Measurements from ENCODE around the gene COL4A6.
"Not testable (repeated sequence)": the region's sequence is repeated elsewhere in the genome, so short reads cannot be mapped to it uniquely, and the experiment has no call there.

COL4A6 gene

DNA sequence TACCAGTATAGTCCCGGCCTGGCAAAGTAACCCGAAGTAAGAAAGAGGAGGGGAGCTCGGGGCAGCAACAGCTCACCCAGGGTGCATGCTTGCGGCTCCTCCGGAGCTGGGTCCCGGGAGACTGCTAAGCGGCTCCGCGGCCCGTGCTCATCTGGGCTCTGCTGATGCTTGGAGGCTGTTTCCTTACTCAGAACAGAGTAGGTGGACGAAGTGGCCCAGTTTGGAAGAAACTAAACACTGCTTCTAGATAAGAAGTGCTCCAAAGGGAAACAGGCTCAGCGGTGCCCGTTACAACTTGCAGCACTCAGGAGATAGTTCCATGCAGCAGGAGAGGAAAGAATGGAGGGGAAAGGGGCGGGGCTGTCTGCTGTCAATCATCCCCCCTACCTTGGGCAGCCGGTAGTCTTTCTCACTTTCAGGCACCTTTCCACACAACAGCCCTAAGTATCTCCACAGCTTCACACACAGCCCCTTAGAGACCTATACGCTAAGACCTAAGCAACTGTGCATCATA, at the start of gene COL4A6:
Gene COL4A6, minus strand, starts transcription at position 313 of the 514 bp plus-strand sequence. Its CDS starts 226 bp downstream, at position 87.
- no peak for DNase-seq

DNA sequence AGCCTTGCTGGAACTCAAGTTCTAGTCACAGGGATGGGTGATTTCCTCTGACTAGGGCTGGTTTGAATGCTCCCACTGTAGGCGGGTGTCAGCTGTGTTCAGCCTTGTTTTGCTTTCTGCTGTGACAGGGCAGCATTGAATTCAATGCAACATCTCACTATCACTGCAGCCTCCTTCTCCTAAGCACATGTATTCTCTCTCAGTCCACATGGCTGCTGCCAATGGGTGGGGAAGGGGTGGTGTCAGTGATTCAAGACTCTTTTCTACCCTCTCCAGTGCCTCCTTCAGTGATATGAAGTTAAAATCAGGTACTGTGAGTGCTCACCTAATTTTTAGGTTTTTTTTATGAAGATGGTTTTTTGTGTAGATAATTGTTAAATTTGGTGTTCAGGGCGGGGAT, 47.7 kb upstream of the COL4A6 start:
- no peak for DNase-seq

DNA sequence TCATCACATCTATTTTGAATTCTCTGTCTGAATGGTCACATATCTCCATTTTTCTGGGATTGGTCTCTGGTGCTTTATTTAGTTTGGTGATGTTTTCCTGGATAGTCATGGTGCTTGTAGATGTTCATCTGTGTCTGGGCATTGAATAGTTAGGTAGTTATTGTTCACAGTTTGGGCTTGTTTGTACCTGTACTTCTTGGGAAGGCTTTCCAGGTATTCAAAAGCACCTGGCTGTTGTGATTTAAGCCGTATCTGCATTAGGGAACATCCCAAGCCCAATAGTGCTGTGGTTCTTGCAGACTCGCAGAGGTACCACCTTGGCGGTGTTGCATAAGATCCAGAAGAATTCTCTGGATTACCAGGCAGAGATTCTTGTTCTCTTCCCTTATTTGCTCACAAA, 46.0 kb upstream of the COL4A6 start:
- DNase-seq, result no peak

DNA sequence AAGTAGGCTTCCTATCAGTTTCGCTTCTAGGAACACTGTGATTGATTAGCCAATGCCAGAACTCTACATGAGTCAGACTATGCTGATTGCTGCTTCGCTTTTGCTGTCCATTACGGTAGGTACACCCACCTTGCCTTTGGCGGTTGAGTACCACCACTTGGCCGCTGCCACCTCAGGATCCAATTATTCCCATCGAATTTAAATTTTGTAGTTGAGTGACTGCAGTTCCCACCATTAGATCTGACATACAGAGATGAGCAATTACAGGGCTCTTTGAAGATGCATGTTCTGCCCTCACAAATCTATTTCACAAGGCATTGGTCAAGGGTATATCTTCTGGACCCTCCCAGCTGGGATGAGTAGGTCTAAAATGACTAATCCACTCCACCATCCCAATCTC, 43.3 kb upstream of the COL4A6 start:
- DNase-seq, result not testable (repeated sequence)

DNA sequence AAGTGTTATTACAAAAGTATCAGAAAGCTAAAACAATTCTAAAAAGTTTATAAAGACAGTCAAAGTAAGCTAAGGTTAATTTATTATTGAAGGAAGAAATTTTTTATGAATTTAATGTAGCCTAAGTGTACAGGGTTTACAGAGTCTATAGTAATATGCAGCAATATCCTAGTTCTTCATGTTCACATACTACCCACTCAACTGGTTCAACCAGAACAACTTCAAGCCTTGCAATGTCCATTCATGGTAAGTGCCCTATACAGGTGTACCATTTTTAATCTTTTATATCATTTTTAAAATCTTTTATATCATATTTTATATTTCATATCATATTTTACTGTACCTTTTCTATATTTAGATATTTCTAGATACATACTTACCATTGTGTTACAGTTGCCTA, 35.8 kb upstream of the COL4A6 start:
- DNase-seq, result no peak

DNA sequence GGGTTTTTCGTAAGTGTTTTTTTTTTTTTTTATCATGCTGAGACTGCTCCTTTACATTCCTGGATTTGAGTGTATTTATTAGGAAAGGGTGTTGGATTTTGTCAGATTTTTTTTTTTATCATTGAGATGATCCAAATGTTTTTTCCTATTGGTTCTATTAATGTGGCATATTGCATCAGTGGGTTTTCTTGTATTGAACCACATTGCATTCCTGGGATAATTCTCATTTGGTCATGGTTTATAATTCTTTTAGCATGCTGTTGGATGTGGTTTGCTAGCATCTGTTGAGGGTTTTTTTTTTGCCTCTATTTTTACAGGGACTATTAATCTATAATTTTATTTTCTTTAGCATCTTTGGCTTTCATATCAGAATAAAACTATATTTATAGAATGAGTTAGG, 30.3 kb upstream of the COL4A6 start:
- no peak for DNase-seq

DNA sequence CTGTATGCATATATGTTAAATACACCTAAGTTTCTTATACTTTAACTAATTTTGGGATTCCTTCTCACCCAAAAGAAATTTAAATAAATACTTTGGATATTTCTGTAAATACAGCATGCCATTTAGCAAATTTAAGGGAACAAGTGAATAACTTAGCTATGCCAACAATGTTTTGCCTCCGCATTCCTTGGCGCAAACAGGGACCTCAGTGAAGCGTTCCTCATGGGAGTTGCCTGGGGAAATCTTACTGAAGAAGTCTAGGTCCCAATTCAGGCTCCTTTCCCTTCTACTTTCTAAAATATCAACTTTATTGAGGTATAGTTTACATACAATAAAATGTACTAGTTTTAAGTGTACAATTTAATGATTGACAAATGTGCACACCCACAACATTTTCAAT, 26.4 kb upstream of the COL4A6 start:
- no peak for DNase-seq

DNA sequence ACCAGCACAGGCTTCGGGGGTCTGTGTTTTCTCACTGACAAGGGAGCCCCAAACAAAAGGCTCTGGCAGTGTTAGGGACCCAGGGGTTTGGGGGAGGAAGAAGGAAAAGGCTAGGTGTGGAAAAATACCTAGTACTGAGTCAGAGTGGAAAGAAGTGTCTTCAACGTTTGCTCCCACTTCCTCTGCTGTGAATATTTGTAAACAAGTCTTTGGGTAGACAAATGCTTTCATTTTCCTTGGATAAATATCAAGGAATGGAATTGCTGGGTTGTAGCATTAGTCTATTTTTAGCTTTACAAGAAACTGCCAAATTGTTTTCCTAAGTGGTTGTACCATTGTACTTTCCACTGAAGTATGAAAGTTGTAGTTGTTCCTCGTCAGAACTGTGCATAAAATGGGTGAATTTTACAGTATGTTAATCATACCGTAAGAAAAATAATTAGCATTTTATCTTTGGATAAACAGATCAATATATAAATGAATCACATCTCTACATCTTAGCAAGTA, 18.8 kb upstream of the COL4A6 start:
- DNase-seq, result no peak

DNA sequence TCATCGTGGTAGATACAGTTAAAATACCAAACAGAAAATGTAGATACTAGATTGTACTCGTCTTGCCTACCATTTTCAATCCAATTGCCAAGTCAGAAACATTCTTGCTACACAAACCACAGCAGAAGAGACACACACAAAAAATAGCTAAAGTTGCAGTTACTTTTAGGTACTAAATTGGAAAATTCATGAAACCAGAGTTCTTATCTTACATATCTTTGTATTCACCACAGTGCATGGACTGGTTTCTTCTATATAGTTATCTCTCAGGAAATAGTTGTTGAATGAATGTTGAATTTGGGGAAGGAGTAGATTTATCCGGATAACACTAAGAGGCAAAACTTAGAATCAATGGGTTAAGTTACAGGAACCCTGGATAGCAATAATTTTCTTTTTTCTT, 15.6 kb upstream of the COL4A6 start:
- DNase-seq, result no peak

DNA sequence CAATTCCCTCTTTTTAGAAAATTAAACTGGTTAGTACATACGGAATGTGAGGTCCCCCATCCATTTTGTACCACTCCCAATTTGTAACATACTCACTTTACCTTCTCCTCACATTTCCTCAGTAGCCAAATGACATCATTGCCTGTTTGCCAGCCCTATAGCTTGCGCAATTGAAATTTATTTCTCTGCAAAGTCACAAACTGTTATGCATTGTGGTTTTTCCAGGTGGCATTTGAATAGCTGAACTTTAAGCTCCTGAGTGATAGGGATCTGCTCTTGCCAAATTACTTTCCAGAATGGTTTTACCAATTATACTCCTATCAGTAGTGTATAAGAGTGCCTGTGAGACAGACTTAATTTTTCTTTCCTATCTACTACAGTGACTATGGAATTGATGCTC, 9.1 kb upstream of the COL4A6 start:
- DNase-seq, result no peak

DNA sequence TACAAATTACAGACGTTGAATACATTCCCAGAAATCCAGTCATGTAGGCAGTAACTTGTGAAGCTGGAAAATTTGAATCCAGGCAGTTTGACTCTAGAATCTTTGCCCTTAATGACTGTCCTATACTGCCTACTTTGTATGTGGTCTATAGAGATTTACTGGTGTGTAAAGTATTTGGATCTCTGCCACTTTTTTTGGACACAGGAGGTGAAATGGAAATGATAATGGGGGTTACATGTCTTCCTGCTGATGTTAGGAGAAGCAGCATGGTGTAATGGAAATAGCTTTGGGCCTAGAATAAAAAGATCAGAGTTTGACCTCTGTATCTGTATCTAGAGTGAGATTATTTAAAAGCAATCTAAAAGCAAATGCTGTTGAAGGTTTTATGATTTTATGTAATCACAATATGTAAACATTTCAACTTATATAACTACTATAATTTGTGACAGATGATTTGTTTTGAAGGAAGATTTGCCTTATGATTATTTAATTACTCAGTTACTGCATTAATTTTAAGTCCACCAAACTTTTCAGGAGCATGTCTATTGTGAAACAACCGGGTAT, 4.8 kb upstream of the COL4A6 start:
- DNase-seq, result no peak

DNA sequence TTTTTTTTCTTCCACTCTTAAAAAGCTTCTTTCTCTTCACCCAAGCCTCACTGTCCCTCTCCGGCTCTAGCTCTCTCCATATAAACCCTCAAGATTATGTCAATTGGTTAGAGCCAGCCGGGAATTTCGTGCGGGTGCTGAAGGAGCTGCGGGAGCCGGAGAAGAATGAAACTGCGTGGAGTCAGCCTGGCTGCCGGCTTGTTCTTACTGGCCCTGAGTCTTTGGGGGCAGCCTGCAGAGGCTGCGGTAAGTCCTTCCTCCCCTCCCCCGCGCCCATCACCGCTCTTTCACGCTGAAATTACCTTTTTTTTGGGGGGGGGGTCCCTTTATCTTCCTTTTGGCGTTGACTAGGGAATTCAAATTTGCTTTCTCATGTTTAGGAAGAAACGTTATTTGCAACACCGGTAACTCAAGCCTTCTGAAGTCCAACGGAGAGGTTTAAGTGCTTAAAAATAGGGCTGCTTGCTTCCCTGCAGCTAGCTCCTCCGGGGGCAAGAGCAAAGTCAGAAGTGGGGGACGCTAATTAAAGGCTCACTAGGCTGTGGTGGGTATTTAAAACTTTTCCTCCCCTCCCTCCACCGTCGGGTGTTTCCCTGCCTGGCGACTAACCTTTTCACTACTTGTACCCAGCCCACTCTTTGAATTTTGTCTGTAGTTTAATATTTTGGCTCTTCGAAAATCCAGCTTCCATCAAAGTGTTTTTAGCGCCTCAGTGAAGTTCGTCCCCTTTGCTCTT, 1.9 kb upstream of the COL4A6 start:
- DNase-seq, result no peak

DNA sequence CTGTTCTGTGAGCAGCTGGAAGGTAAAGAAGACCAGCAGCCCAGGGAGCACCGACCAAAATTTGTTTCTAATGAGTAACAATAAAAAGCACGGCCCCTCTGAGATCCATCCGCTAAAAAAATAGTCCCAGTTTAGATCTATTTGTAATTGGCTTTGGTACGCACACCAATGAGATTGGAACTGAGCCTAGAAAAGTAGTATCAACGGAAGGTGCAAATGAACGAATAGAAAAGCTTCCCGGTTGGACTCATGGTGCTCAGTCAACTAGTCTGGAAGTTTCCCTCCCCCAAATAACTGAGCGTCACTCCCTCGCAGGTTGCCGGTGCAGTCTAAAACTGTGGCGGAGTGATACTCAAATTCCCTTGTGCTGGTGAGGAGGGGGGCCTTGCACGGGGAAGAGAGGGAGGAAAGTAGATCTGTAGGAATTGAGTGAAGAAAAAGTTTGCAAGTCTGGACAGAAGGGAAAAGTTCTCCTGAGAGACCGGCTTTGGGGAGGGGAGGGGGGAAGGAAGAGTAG, 1.3 kb upstream of the COL4A6 start, which contains the start of gene COL4A5:
Gene COL4A5, plus strand, starts transcription at position 413 of the 517 bp plus-strand sequence. CDS start 288 bp downstream, outside the sequence.
- DNase-seq, result no peak

DNA sequence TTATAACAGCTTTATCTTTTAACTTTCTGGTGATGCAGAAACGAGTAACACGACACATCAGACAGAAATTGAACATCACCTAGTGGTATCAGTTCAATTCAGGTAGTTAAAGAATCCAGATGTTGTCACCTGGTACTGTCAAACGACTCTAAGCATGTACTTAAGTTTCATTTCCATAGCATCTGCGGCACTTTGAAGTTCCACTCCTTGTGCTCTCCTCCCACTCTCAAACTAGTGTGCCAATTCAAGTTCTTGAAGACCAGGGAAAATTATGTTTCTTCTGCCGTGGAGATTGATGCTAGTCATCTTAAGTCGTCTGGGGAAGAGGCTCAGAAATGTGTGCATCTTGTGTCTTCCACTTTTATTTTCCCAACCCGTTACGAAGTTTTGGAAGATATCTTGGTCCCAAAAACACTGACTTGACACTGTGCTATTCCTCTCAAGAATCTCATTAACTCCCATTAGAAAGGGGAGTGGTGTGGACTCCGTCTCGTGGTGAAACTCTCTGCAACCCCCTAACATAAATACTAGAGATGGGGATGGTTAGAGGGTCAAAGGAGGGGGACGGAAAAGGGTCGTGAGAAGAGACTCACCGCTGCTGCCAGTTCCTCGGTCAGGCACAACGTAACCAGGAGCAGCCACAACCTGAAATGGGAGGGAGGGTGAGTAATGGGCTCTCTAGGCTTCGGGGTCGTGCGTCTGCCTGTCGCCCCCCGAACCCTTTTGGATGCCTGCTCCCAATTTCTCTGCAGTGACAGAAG, 693 bp downstream of the COL4A6 start:
- no peak for DNase-seq

DNA sequence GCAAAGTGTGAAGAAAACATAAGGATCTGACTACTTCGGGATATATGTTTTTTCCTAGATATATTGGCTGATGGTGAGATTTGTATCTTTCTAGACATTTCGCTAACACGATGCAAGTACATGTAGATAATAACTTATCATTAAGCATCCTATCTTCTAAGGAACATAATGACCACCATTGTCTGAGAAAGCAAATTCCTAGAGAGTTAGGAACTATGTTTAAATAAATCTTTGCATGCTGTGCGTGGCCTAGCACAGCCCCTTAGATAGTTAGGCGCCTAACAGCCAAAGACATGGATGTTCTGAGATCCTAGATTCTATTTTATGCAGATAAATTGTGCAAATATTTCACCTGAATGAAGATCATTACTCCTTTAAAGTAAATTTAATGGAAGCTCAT, 3.0 kb downstream of the COL4A6 start:
- no peak for DNase-seq

DNA sequence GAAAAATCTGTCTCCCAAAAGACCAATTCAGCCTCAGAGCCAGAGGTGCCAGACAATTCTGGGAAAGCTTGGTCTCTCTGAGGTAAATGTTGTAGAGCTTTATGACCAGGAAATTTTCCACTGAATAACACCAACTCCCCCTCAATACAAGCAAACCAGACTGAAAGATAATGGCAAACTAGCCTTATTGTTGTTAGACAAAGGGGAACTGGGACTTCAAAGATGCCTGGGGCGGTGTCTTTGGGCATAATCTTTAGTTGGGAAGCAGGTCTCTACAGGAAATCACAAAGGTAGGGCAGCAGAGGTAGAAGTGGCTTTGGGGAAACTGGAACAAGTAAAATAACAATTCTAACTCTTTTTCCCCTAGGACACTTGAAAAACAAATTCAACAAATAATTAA, 12.0 kb downstream of the COL4A6 start:
- DNase-seq, result no peak

DNA sequence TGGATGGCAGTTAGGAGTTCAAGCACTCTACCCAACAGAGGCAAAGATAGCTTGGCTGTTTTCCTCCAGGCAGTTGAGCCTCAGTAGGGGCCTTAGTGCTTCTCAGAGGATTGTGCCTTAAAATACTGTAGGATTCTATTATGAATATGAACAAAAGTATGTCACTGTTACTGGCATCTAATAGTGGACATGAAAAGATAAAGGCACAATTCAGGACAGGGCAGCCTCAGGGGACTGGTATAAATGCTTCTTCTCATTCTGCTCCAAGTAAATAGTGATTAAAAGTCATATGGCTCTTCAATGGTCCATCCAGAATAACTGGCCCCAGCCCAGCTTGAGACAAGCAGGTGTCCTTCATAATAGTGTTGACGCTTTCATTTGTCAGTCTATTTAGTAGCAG, 17.7 kb downstream of the COL4A6 start:
- DNase-seq, result no peak

DNA sequence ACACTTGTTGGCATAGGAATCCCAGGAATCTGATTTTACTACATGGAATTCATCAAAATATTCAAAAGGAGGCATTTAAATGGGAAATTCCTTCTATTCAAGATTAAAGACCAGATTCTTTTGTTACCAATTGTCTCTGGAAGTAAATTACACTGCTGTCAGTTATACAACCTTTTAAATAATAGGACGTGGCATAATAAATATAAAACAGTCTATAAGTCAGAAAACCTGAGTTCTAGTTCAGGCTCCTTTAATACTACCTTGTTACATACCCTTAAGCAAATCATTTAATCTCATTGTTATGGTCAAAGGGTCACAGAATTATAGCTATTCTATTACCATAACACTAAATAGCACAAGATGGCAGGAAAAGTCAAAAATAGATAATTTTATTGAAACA, 18.8 kb downstream of the COL4A6 start:
- no peak for DNase-seq

DNA sequence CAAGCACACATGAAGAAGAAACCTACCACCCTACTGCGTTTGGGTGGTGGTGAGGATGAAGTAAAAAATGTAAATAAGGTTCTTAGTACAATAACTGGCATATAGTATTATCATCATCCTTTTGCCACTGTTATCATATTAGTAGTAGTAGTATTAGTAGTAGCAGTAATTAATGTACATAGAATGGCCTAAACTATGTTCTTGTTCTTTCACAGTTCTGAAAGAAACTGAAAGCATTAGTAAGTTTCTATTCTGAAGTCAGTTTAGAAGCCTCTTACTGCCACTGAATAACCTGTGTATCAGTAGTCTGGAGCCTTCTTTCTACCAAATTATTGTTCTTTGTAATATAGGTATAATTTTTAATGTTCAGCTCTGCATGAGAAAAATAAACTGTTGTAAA, 21.0 kb downstream of the COL4A6 start:
- no peak for DNase-seq

DNA sequence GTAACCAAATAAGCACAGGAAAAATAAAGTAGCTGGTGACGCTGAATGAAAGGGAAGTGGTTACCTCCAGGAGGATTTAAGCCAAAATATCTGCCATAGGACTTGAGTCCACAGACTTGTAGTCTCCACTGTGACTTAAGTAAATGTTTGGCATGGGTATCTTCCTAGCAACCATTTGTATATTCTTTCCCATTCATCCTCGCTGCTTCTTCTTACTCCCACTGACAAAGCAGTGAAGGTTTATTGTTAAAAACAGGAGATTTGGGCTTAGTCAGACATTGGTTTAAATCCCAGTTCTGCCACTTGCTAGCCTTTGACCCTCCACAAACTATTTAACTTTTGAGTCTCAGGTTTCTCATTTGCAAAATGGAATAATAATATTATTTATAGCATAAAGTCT, 22.3 kb downstream of the COL4A6 start:
- no peak for DNase-seq

DNA sequence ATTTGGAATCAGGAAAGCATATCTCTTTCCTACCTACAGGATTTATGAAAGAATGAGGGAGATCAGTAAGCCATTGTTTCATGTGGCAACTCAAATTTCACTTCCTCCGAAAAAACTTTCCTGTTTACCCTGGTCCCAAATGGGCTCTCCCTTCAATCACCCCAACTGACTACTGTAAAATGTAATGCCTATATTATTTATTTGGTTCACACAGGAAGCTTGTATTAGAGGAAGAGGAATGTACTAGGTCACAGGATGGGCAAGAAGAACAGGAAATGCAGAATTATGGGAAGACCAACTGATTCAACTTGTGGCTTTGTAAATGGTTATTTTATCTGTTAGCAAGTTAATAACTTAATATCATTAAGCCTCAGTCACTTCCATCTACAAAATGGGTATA, 23.1 kb downstream of the COL4A6 start:
- no peak for DNase-seq

DNA sequence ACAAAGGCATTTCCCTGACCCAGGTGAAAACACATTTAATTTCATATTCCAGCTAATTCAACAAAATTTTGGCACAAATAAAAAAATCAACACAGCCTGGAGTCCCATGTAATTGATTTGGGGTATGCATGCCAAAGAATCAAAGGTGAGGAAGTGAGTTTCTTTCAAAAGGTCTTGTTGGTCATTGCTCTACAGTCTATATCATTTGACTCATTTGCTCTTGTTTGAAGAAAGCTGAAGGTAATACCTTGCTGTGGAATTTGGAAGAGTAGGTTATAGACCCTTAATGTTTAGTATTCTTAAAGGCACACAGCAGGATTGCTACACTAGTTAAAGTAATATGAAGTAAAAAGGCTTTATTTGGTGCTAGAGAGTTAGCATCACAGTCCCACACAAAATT, 25.4 kb downstream of the COL4A6 start:
- no peak for DNase-seq

DNA sequence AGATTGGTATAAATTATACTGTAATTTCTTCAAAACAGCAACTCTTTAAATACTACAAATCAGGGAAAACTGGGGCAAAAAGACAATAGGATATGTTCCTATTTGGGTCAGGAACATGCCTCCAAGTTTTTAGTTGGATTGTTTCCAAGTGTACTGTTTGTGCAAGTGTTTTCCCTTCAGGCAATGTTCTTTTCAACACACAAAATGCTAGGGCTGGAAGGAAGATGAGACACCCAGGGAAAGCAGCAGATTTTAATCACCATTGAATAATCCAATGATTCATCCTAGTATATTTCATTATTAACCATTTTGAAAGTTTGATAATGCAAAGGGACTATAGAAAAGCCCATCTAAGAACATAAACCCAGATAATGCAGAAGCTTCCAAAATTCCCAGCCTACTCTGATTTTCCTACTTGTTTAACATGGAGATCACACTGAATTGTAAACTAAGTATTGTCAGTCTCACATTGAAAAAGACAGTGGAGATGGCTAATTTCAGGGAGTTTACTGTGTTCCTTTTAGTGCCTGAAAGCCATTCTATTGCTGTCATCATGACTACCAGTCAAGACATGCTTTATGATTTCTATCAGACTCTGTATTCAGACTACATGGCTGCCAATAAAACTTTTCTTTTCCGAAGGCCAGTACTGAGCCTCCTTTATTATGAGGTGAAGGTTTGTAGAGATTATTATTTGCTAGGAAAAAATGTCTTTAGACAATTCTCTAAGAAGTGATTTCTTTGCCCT, 38.6 kb downstream of the COL4A6 start:
- DNase-seq, result no peak

All from activated gamma-delta T cell treated with Interleukin-2 at 50 U/mL for 16 hours (primary cell).